HG03575 (cell line): ENCODE measurements around the gene BANF2.
"Not testable (repeated sequence)": the region's sequence is repeated elsewhere in the genome, so short reads cannot be mapped to it uniquely, and the experiment has no call there.

Experiments
- ATAC-seq: cut with Tn5 transposase; IDR thresholded peaks from one replicate; pipeline ENCODE4 v1.9.1; 2021; ENCODE audit not compliant: unreplicated experiment, insufficient number of reproducible peaks, low FRiP score; ENCODE audit errors: extremely low read depth

Gene BANF2

GRCh38 chr20:17772005-17772343 lies 72.2 kb downstream of the BANF2 start:
- ATAC-seq = no peak

GRCh38 chr20:17773619-17774018 lies 73.9 kb downstream of the BANF2 start:
- no peak for ATAC-seq

- ATAC-seq = no peak
These were observed 75.8 kb downstream of the BANF2 start for GRCh38 chr20:17775600-17775999.

- ATAC-seq = no peak
These were observed 76.8 kb downstream of the BANF2 start for GRCh38 chr20:17776551-17776950.

- ATAC-seq = not testable (repeated sequence)
These were observed 79.2 kb downstream of the BANF2 start for GRCh38 chr20:17779011-17779410.

- ATAC-seq = no peak
These were observed 83.0 kb downstream of the BANF2 start for GRCh38 chr20:17782768-17783167.

- ATAC-seq = no peak
These were observed 83.9 kb downstream of the BANF2 start for GRCh38 chr20:17783671-17784070.

- ATAC-seq = no peak
These were observed 85.2 kb downstream of the BANF2 start for GRCh38 chr20:17785007-17785406.
